ELR (cell line): ENCODE results near the gene COIL.

Source experiments
- DNase-seq: peaks from one replicate; pipeline ENCODE4 v3.0.0-alpha.2; 2015; ENCODE audit warnings: low read depth

COIL gene

GRCh38 chr17:56908001-56908542 is 52.8 kb downstream of the COIL start:
- peak; percentile 20 for DNase-seq

- DNase-seq, result no peak
These were observed 57.3 kb downstream of the COIL start for GRCh38 chr17:56903560-56903959.

DNA sequence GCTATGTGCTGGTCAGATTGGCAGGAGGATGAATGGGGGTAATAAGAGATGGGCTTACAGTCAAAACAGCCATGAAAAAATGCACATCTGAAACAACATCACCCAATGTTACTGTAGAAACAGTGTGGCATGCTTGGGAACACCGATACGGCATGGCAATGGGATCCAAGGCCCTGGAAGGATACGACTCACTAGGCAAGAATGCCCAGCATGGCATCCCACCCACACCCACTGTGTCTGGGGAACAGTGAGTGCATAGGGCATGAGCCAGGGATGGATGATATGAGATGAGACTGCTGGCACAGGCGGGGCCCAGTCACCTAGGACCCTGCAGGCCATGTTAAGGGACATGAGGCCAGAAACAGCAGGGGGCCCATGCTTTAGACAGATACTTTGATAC is 58.5 kb downstream of the COIL start:
- peak; percentile 85 for DNase-seq

GRCh38 chr17:56899403-56899802 is 61.4 kb downstream of the COIL start:
- DNase-seq, result no peak

DNA sequence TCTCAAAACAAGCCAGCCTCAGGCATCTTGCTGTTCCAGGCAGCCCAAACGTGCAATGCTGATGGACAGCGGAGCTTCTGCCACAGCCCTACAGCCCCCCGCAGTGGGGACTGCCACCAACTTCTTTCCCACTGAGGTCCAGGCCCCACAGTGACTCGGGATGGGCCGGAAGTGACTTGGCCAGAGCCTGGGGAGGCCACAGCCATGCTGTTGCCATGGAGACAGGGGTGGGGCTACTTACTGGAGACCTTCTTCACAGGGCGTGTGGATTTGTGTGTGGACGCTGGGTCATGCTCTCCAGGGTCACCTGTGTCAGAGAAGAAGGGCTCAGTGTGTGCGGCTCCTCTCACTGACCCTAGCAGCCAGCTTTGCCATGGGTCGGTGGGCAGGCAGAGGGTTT is 62.0 kb downstream of the COIL start:
- peak; percentile 31 for DNase-seq

GRCh38 chr17:56897646-56898424 is 63.0 kb downstream of the COIL start:
- DNase-seq, result no peak

GRCh38 chr17:56896968-56897359 is 63.9 kb downstream of the COIL start:
- no peak for DNase-seq

DNA sequence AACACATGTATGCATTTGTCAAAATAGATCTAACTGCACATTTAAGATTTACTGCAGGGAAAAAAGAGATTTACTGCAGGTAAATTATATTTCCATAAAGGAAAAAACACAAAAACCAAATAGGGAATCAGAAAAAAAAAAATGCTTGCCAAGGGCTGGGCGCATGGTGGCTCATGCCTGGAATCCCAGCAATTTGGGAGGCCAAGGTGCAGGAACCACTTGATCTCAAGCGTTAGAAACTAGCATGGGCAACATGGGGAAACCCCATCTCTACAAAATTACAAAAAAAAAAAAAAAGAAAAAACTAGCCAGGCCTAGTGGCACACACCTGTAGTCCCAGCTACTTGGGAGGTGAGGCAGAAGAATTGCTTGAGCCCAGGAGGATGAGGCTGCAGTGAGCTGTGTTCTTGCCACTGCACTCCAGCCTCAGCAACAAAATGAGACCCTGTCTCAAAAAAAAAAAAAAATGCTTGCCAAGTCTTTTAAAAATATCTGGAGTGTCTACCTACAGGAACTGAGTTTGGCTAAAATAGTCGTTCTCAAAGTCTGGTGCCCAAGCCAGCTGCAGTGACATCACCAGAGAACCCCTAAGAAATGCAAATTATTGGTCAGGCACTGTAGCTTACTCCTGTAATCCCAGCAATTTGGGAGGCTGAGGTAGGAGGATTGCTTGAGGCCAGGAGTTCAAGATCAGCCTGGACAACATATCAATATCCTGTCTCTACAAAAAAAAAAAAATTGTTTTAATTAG is 64.5 kb downstream of the COIL start:
- DNase-seq, result no peak

DNA sequence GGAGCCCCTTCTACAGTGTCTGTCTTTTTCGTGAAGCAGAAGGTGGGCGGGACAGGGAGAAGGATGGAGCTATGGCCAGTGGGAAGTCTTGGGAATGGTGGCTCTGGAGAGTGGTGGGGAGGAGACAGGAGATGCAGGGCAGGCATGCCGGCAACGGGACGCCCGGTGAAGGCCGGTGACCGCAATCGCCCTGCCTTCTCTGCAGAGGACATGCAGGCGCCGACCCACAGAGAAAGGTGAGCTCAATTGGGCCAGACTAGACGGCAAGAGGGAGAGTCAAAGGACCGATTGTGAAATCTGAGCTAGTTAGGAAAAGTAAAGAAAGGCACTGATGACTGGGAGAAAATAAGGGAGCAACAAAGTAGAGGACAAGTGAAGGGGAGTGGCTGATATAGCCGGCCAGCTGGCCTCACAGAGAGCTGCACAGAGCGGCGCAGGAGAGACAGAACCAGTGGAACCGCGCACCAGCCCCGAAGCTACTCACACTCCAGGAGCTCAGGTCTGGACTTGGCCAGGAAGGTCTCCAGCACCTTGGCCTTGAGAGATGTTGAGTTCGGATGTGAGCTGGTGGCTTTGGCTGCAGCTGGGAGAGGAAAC is 65.9 kb downstream of the COIL start:
- no peak for DNase-seq

DNA sequence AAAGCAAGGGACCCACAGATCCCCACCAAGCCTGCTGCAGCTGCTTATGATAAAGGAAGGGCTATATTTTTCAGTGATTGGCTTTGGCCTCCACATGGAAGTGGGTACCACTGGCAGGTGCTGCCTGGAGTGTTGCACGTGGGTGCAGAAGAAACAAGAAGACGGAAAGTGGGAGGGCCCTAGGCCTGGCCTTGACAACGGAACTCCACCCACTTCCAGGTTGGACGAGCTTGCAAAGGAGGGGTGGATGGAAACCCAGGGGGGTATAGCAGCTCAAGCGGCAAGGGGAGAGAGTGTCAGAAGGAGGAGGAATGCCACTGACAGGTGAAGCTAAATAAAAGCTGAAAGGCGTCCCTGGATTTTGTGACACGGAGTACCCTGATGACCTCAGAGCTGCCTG is 67.3 kb downstream of the COIL start:
- DNase-seq, result no peak

DNA sequence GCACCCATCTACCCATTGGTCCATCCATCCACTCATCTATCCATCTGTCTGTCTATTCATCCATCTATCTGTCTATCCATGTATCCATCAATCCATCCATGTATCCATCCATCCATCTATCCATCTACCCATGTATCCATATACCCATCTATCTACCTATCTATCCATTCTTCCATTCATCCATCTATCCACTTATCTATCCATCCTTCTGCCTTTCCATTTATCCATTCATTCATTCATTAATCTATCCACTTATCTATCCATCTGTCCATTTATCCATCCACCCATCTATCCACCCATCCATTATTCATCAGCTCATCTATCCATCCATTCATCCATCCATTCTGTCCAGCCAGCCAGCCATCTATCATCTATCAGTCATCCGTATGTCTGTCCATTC is 68.5 kb downstream of the COIL start:
- no peak for DNase-seq

DNA sequence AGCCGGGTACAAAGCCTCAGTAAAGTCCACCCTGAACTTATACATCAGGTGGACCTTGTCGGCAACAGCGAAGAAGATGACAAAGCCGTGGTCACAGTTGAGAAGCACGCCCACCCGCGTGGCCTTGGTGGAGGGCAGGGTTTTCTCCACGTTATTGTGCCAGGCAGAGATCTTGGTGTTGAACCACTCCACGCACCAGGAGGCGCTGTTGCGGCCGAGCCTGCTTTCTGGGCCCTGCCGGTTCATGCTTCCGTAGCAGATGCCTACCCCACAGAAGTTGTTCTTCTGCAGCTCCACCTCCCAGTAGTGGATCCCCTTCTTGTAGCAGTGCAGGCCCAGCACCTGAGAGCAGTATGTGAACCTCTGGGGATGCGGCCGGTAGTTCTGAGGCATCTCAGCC is 69.1 kb downstream of the COIL start:
- peak; percentile 14 for DNase-seq

DNA sequence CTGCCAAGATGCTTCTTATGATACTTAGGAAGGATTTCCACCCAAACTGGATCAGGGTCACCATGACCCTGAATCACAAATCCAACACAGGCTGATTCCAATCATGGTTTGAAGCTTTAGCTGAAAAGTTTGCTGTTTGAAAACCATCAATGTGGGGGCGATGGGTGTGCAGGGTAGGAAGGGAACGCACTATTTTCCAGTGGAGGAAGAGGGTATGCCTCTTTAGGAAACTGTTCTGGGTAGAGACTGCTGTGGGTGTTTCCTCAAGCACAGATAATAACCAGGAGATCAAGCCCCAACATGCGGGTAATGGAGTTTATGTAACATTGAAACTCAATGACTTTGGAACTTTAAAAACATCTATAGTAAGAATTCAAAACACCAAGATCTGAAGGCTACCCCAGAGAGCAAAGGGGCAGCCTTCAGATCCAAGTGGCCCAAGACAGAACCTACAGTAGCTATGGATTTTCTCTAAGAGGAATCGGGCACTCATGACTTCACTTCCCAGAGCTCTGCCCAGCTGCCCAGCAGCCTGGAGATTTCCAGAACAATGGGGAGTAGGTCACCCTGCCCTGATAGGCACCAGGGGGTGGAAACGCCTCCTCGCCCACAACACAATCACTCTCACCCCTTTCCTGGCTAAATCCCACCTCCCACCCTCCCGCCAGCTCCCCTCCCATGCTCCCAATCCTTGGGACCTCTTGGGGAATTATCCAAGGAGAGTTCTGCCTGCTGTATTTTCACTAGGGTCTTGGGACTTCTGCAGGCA is 69.8 kb downstream of the COIL start:
- DNase-seq, result no peak

DNA sequence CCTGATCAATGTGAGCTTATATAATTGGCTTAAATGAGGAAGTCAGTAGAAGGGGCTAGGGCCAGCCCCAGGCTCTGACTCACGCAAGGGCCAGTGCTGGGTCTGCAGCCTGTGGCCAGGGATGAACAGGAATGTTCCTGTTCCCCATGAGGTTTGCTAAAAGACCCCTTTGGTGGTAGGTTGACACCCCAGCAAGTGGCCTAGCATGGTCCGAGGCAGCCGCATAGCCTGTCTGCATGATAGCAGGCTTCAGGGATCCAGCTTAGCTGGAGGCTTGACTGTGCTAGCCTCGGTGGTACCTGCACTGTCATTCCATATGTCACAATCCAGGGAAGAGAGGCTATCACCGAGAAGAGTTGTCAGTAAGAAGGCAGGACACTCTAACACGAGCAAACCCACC is 70.5 kb downstream of the COIL start:
- DNase-seq, result no peak
